Activated T-cell treated with anti-CD3 and anti-CD28 coated beads, Interleukin-2, amount 50 U/mL, for 72 hours (primary cell): Measurements from ENCODE around the gene ING5. TPM values are rescaled to one million over a fixed set of nuclear protein-coding genes. Genes with fewer than 3 reads are reported as not detected.
A peak's percentile ranks its signal among the peaks of the same experiment; 100 is the strongest.
"Not testable (repeated sequence)": the region's sequence is repeated elsewhere in the genome, so short reads cannot be mapped to it uniquely, and the experiment has no call there.

ENCODE experiments used
- ATAC-seq, 2 donors: fragments of 150-1000 bp; cut with Tn5 transposase; replicated peaks in 1 of 2; 2 replicates each; pipeline ENCODE4 v1.10.0; 2021; ENCODE audit warnings: moderate library complexity in 2 of 2, mild to moderate bottlenecking in 1 of 2
- DNase-seq, 2 donors: peaks; one replicate each; pipeline ENCODE4 v3.0.0; 2021 to 2022; ENCODE audit warnings: mixed read lengths in 1 of 2
- H3K27ac Mint-ChIP-seq: one replicate; pipeline ENCODE4 v1.8.0; 2022; ENCODE audit warnings: mild to moderate bottlenecking, moderate library complexity, mixed read lengths
- H3K27me3 Mint-ChIP-seq: one replicate; pipeline ENCODE4 v1.8.0; 2022; ENCODE audit warnings: low read depth, mixed read lengths
- H3K36me3 Mint-ChIP-seq, 2 donors: one replicate each; pipeline ENCODE4 v1.8.0; 2022; ENCODE audit warnings: mixed read lengths in 2 of 2, mild to moderate bottlenecking in 1 of 2; ENCODE audit not compliant: insufficient read depth in 2 of 2
- H3K4me1 Mint-ChIP-seq: one replicate; pipeline ENCODE4 v1.8.0; 2022; ENCODE audit warnings: low read depth, mixed read lengths
- H3K4me3 Mint-ChIP-seq, 2 donors: one replicate each; pipeline ENCODE4 v1.8.0; 2022; ENCODE audit warnings: mild to moderate bottlenecking in 2 of 2, mixed read lengths in 2 of 2, moderate library complexity in 2 of 2
- H3K9me3 Mint-ChIP-seq, 2 donors: one replicate each; pipeline ENCODE4 v1.8.0; 2022; ENCODE audit warnings: mixed read lengths in 2 of 2
- total RNA-seq, 2 donors: library from RNA; stranded (reverse); gene quantifications; one replicate each; pipeline ENCODE4 v1.2.3, GENCODE V29; 2022

Gene ING5
- total RNA-seq, 2 donors from 2014 or later = 39.9 to 42.6 TPM

GRCh38 chr2:241741016-241741415 is 39.2 kb downstream of the ING5 start:
- Mint-ChIP-seq H3K27me3 (no peaks in the 10 kb centered on the region), H3K36me3 (peaks cover 6 to 16% of the 10 kb centered on the region in 2 donors), H3K9me3 (peaks cover 0 to under 1% of the 10 kb centered on the region in 2 donors), H3K4me3 (peak overlapping the region; percentile 38 to 59), H3K27ac (no peak overlapping the region), H3K4me1 (peaks cover 40% of the 10 kb centered on the region)
- ATAC-seq = peak; percentile 68 to 81
- peak; percentile 42 to 62 for DNase-seq

- peaks cover 6 to 19% of the 10 kb centered on the region in 2 donors for H3K36me3 Mint-ChIP-seq
- peaks cover 30% of the 10 kb centered on the region for H3K4me1 Mint-ChIP-seq
- ATAC-seq = no peak
- H3K27me3 Mint-ChIP-seq = no peaks in the 10 kb centered on the region
- H3K9me3 Mint-ChIP-seq = peaks cover 0 to 2% of the 10 kb centered on the region in 2 donors
- no peak overlapping the region for H3K4me3 Mint-ChIP-seq
- no peak overlapping the region for H3K27ac Mint-ChIP-seq
- no peak for DNase-seq
Observed at GRCh38 chr2:241742320-241742939, 40.6 kb downstream of the ING5 start.

- not testable (repeated sequence) for DNase-seq, ATAC-seq, H3K27ac Mint-ChIP-seq, H3K4me3 Mint-ChIP-seq, H3K27me3 Mint-ChIP-seq, H3K9me3 Mint-ChIP-seq
- H3K36me3 Mint-ChIP-seq = peaks cover 6 to 19% of the 10 kb centered on the region in 2 donors
- peaks cover 28% of the 10 kb centered on the region for H3K4me1 Mint-ChIP-seq
Observed at GRCh38 chr2:241743008-241743407, 41.2 kb downstream of the ING5 start.

GRCh38 chr2:241743620-241744019 is 41.8 kb downstream of the ING5 start:
- ATAC-seq (no peak), DNase-seq (no peak)
- H3K4me3 Mint-ChIP-seq = no peak overlapping the region
- H3K36me3 Mint-ChIP-seq = peaks cover 6 to 17% of the 10 kb centered on the region in 2 donors
- peaks cover 25% of the 10 kb centered on the region for H3K4me1 Mint-ChIP-seq
- H3K27ac Mint-ChIP-seq = no peak overlapping the region
- H3K27me3 Mint-ChIP-seq = no peaks in the 10 kb centered on the region
- H3K9me3 Mint-ChIP-seq = peaks cover 0 to 2% of the 10 kb centered on the region in 2 donors

GRCh38 chr2:241744028-241744754 is 42.4 kb downstream of the ING5 start:
- DNase-seq (no peak), ATAC-seq (no peak)
- peaks cover 6 to 16% of the 10 kb centered on the region in 2 donors for H3K36me3 Mint-ChIP-seq

GRCh38 chr2:241745276-241745675 is 43.4 kb downstream of the ING5 start:
- Mint-ChIP-seq H3K9me3 (peaks cover 0 to 2% of the 10 kb centered on the region in 2 donors), H3K4me1 (peaks cover 9% of the 10 kb centered on the region), H3K4me3 (no peak overlapping the region), H3K27ac (no peak overlapping the region), H3K27me3 (no peaks in the 10 kb centered on the region), H3K36me3 (peaks cover 8 to 17% of the 10 kb centered on the region in 2 donors)
- ATAC-seq (no peak), DNase-seq (no peak)

More at GRCh38 chr2:241744028-241744754, 42.4 kb downstream of the ING5 start:
- Mint-ChIP-seq H3K4me3 (no peak overlapping the region), H3K27ac (no peak overlapping the region), H3K27me3 (no peaks in the 10 kb centered on the region), H3K9me3 (peaks cover 0 to 2% of the 10 kb centered on the region in 2 donors), H3K4me1 (peaks cover 20% of the 10 kb centered on the region)

GRCh38 chr2:241746084-241746483 is 44.2 kb downstream of the ING5 start:
- DNase-seq (no peak), ATAC-seq (no peak)
- H3K27me3 Mint-ChIP-seq = no peaks in the 10 kb centered on the region

GRCh38 chr2:241748468-241749256 is 46.8 kb downstream of the ING5 start:
- Mint-ChIP-seq H3K4me3 (no peak overlapping the region), H3K27ac (no peak overlapping the region), H3K27me3 (no peaks in the 10 kb centered on the region), H3K9me3 (peaks cover 0 to 2% of the 10 kb centered on the region in 2 donors), H3K4me1 (no peaks in the 10 kb centered on the region), H3K36me3 (peaks cover 8 to 19% of the 10 kb centered on the region in 2 donors)
- ATAC-seq (no peak), DNase-seq (no peak)

More at GRCh38 chr2:241746084-241746483, 44.2 kb downstream of the ING5 start:
- Mint-ChIP-seq H3K36me3 (peaks cover 8 to 18% of the 10 kb centered on the region in 2 donors), H3K9me3 (peaks cover 0 to 2% of the 10 kb centered on the region in 2 donors), H3K4me1 (peaks cover 3% of the 10 kb centered on the region), H3K27ac (no peak overlapping the region), H3K4me3 (no peak overlapping the region)

- H3K27me3 Mint-ChIP-seq = no peaks in the 10 kb centered on the region
- H3K36me3 Mint-ChIP-seq = peaks cover 8 to 15% of the 10 kb centered on the region in 2 donors
- DNase-seq (no peak), ATAC-seq (no peak)
- H3K9me3 Mint-ChIP-seq = peaks cover 0 to 2% of the 10 kb centered on the region in 2 donors
- no peak overlapping the region for H3K4me3 Mint-ChIP-seq
- no peaks in the 10 kb centered on the region for H3K4me1 Mint-ChIP-seq
- H3K27ac Mint-ChIP-seq = no peak overlapping the region
Observed at GRCh38 chr2:241750076-241750840, 48.4 kb downstream of the ING5 start.

- H3K4me1 Mint-ChIP-seq = no peaks in the 10 kb centered on the region
- H3K4me3 Mint-ChIP-seq = no peak overlapping the region
- H3K36me3 Mint-ChIP-seq = peaks cover 2 to 7% of the 10 kb centered on the region in 2 donors
- DNase-seq (no peak), ATAC-seq (no peak)
- H3K27me3 Mint-ChIP-seq = no peaks in the 10 kb centered on the region
- H3K9me3 Mint-ChIP-seq = no peaks in the 10 kb centered on the region
- H3K27ac Mint-ChIP-seq = no peak overlapping the region
Observed at GRCh38 chr2:241751152-241751551, 49.3 kb downstream of the ING5 start.

GRCh38 chr2:241751776-241752175 is 49.9 kb downstream of the ING5 start:
- H3K27ac Mint-ChIP-seq = no peak overlapping the region
- no peak overlapping the region for H3K4me3 Mint-ChIP-seq
- H3K36me3 Mint-ChIP-seq = peaks cover 2 to 6% of the 10 kb centered on the region in 2 donors
- H3K4me1 Mint-ChIP-seq = no peaks in the 10 kb centered on the region
- H3K9me3 Mint-ChIP-seq = no peaks in the 10 kb centered on the region
- H3K27me3 Mint-ChIP-seq = no peaks in the 10 kb centered on the region
- DNase-seq = no peak
- no peak for ATAC-seq

GRCh38 chr2:241752253-241752652 is 50.4 kb downstream of the ING5 start:
- H3K4me3 Mint-ChIP-seq = no peak overlapping the region
- H3K27me3 Mint-ChIP-seq = no peaks in the 10 kb centered on the region

More at GRCh38 chr2:241752253-241752652, 50.4 kb downstream of the ING5 start:
- Mint-ChIP-seq H3K27ac (no peak overlapping the region), H3K4me1 (no peaks in the 10 kb centered on the region), H3K36me3 (peaks cover 2 to 4% of the 10 kb centered on the region in 2 donors), H3K9me3 (no peaks in the 10 kb centered on the region)
- DNase-seq = no peak
- no peak for ATAC-seq
